Astrocyte (in vitro differentiated cells and primary cell): ENCODE data around the gene RALGAPA2. TPM values are rescaled to one million over a fixed set of nuclear protein-coding genes. Genes with fewer than 3 reads are reported as not detected.

Source experiments
- DNase-seq: peaks from one replicate; pipeline ENCODE4 v3.0.0-alpha.2; 2010; ENCODE audit warnings: low read depth
- FAIRE-seq: peaks from 2 replicates; lab custom pipeline; 2011; peaks lifted over from hg19 to GRCh38; lab: Jason Lieb, UNC
- H2AFZ ChIP-seq: 2 replicates; pipeline ENCODE4 v1.6.0; 2012; ENCODE audit warnings: low read depth, low read length, inconsistent platforms
- H3K27ac ChIP-seq: 2 replicates; pipeline ENCODE4 v1.5.1; 2011; ENCODE audit warnings: low read depth, low read length, inconsistent platforms
- H3K27me3 ChIP-seq: 2 replicates; pipeline ENCODE4 v1.6.0; 2011; ENCODE audit warnings: low read length, inconsistent platforms; ENCODE audit not compliant: insufficient read depth
- H3K36me3 ChIP-seq: 2 replicates; pipeline ENCODE4 v1.5.1; 2011; ENCODE audit warnings: low read length, inconsistent platforms; ENCODE audit not compliant: insufficient read depth
- H3K4me1 ChIP-seq: 2 replicates; pipeline ENCODE4 v1.5.1; 2011; ENCODE audit warnings: low read length, inconsistent platforms; ENCODE audit not compliant: insufficient read depth
- H3K4me2 ChIP-seq: 2 replicates; pipeline ENCODE4 v1.6.0; 2012; ENCODE audit warnings: low read length, inconsistent platforms
- H3K4me3 ChIP-seq: 2 replicates; pipeline ENCODE4 v1.5.1; 2011; ENCODE audit warnings: low read depth, mild to moderate bottlenecking, low read length, inconsistent platforms; ENCODE audit not compliant: insufficient read depth
- H3K79me2 ChIP-seq: 2 replicates; pipeline ENCODE4 v1.6.0; 2012; ENCODE audit warnings: mild to moderate bottlenecking, low read length, inconsistent platforms; ENCODE audit not compliant: insufficient read depth
- H3K9ac ChIP-seq: 2 replicates; pipeline ENCODE4 v1.6.0; 2012; ENCODE audit warnings: mild to moderate bottlenecking, low read length, inconsistent platforms
- H3K9me3 ChIP-seq: 2 replicates; pipeline ENCODE4 v1.5.1; 2012; ENCODE audit warnings: low read depth, mild to moderate bottlenecking, low read length, inconsistent platforms; ENCODE audit not compliant: insufficient read depth
- H4K20me1 ChIP-seq: 2 replicates; pipeline ENCODE4 v1.6.0; 2012; ENCODE audit warnings: low read length, inconsistent platforms; ENCODE audit not compliant: insufficient read depth
- H3K27ac Mint-ChIP-seq: one replicate; pipeline ENCODE4 v1.8.0; 2021; ENCODE audit warnings: mild to moderate bottlenecking, mixed read lengths; ENCODE audit not compliant: unreplicated experiment
- H3K27me3 Mint-ChIP-seq: one replicate; pipeline ENCODE4 v1.8.0; 2021; ENCODE audit warnings: low read depth, mixed read lengths; ENCODE audit not compliant: unreplicated experiment
- H3K36me3 Mint-ChIP-seq: one replicate; pipeline ENCODE4 v1.8.0; 2021; ENCODE audit warnings: low read depth, mixed read lengths; ENCODE audit not compliant: unreplicated experiment
- H3K4me1 Mint-ChIP-seq: one replicate; pipeline ENCODE4 v1.8.0; 2021; ENCODE audit warnings: low read depth, mixed read lengths; ENCODE audit not compliant: unreplicated experiment
- H3K4me3 Mint-ChIP-seq: one replicate; pipeline ENCODE4 v1.8.0; 2021; ENCODE audit warnings: mild to moderate bottlenecking, moderate library complexity, mixed read lengths; ENCODE audit not compliant: unreplicated experiment
- H3K9me3 Mint-ChIP-seq: one replicate; pipeline ENCODE4 v1.8.0; 2021; ENCODE audit warnings: mild to moderate bottlenecking, mixed read lengths; ENCODE audit not compliant: unreplicated experiment
- CTCF ChIP-seq: IDR thresholded peaks from 2 replicates; pipeline ENCODE4 v1.5.1; 2011; ENCODE audit warnings: low read depth, mild to moderate bottlenecking, inconsistent platforms, low read length, moderate library complexity; ENCODE audit not compliant: insufficient read depth
- EZH2 ChIP-seq: IDR thresholded peaks from 2 replicates; pipeline ENCODE4 v1.6.1; 2012; ENCODE audit warnings: mild to moderate bottlenecking, low read length, inconsistent platforms; ENCODE audit not compliant: insufficient read depth
- total RNA-seq: library from RNA; stranded (reverse); gene quantifications from 2 replicates; pipeline ENCODE4 v1.2.1, GENCODE V29; 2021

RALGAPA2 gene
- total RNA-seq, 1 donor from 2014 or later: 6.6 TPM

DNA sequence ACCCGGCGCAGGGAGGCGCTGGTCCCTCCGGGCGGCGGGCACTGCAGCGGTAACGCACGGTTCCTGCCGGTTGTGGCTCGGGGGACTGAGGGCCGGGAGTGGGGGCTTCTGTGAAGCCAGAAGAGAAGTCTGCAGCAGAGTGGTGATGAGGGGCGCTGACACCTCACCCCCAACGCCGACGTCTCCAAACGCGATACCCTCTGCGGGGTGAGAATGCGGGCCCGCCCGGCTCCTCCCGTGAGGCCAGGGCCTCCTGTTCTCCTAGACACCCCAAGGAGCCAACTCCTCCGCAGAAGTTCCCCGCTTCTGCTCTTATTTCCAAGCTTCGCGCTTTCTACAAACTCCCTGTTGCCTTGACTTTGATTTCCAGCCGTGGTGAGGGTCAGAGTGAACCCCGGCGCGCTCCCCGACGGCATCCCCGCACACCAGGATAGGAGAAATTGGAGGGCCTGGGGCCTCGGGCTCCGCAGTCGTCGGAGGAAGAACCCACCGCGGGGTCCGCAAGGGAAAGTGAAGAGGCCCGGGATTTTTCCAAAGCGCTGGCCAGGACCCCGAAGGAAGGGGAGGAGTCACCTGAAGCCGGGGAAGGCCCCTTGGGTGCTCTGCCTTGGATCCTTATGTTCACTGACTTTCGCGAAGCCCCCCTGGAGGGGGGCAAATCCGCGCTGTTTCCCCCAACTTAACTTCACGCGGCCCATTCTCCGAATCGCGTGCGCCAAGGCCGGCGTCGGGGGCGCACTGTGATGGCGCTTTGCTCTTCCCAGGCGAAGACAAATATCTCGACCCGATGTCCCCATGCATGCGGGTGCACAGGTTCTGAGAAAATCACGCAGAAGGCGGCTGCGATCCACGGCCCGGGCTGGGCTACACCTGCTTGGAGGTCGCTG lies 347.6 kb downstream of the RALGAPA2 start:
- H3K4me1 ChIP-seq: no peaks in the 10 kb centered on the region
- H3K9me3 Mint-ChIP-seq: peaks cover 6% of the 10 kb centered on the region
- no peaks in the 10 kb centered on the region for H3K36me3 Mint-ChIP-seq
- no peak overlapping the region for H3K4me2 ChIP-seq
- H4K20me1 ChIP-seq: no peaks in the 10 kb centered on the region
- no peak overlapping the region for H3K4me3 ChIP-seq
- no peak overlapping the region for H3K27ac ChIP-seq
- no peaks in the 10 kb centered on the region for H3K79me2 ChIP-seq
- peaks cover 59% of the 10 kb centered on the region for H3K27me3 Mint-ChIP-seq
- H3K27me3 ChIP-seq: peaks cover 64% of the 10 kb centered on the region
- H3K36me3 ChIP-seq: no peaks in the 10 kb centered on the region
- no peak for DNase-seq
- H3K4me3 Mint-ChIP-seq: no peak overlapping the region
- peaks cover 4% of the 10 kb centered on the region for H3K9me3 ChIP-seq
- FAIRE-seq: no peak
- no peak overlapping the region for H3K9ac ChIP-seq
- peak; percentile 69 for TF ChIP-seq EZH2
- TF ChIP-seq CTCF: no peak
- no peak overlapping the region for H3K27ac Mint-ChIP-seq
- H3K4me1 Mint-ChIP-seq: peaks cover 1% of the 10 kb centered on the region
- H2AFZ ChIP-seq: no peak overlapping the region

DNA sequence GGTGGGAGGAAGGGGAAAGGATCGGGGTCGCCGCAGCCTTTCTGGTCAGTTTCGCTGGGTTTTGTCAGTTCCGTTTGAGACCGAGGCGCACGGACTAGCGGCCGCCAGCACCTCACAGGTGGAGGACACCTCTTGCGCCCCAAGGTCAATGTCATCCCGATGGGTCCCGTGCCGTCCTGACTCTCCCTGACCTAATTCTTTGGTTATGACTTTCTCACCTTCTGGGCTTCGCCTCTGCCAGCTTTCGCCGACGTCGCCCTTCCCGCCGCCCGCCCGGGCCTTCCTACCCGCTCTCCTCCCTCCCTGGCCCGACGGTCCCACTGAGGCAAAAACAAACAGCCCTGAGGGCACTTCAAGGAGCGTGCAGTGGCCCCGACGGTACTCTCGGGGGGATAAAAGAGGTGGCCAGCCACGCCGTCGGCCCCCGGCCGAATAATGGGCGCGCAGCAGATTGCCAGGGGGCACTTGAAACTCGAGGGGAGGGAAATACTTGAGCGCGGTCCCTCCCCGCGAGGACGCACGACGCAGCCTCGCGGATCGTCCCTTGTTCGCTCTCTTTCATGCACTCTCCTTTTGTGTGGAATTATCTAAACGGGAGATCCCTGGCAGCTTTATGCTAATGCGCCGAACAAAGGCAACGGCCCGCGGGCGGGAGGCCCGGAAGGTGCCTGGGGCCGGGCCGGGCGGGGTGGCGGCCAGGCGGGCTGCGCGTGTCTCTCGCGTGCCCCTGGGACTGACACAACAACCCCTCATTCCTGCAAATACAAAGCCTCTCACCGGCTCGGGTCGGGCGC lies 348.4 kb downstream of the RALGAPA2 start:
- FAIRE-seq: no peak
- TF ChIP-seq CTCF: no peak
- TF ChIP-seq EZH2: peak; percentile 53
- Histone ChIP-seq H3K27me3 (peaks cover 57% of the 10 kb centered on the region), H3K4me1 (no peaks in the 10 kb centered on the region), H3K9me3 (no peaks in the 10 kb centered on the region), H2AFZ (no peak overlapping the region), H3K27ac (no peak overlapping the region), H3K36me3 (no peaks in the 10 kb centered on the region), H3K4me2 (no peak overlapping the region), H3K9ac (no peak overlapping the region), H3K4me3 (no peak overlapping the region), H4K20me1 (no peaks in the 10 kb centered on the region), H3K79me2 (no peaks in the 10 kb centered on the region)
- Mint-ChIP-seq H3K27ac (no peak overlapping the region), H3K27me3 (peaks cover 63% of the 10 kb centered on the region), H3K9me3 (peaks cover 4% of the 10 kb centered on the region), H3K36me3 (no peaks in the 10 kb centered on the region), H3K4me1 (no peaks in the 10 kb centered on the region), H3K4me3 (no peak overlapping the region)
- DNase-seq: no peak
